Measurements from ENCODE around the gene SIPA1. TPM values are rescaled to one million over a fixed set of nuclear protein-coding genes. Genes with fewer than 3 reads are reported as not detected.

SIPA1 gene
- total and polyA plus RNA-seq, 12 donors: 11.8 to 85.9 (median 21.2) TPM

- Histone ChIP-seq H3K4me1 (peaks cover 6 to 33% (median 21%) of the 10 kb centered on the region in 9 donors), H3K27me3 (peaks cover 0 to 8% (median 0%) of the 10 kb centered on the region in 7 donors), H3K36me3 (peaks cover 2 to 100% (median 13%) of the 10 kb centered on the region in 9 donors), H3K9me3 (no peaks in the 10 kb centered on the region), H3K27ac (no peak overlapping the region), H3K4me3 (no peak overlapping the region)
- no peak for TF ChIP-seq CTCF (IDR thresholded peaks at IDR 0.05)
- intact Hi-C loops (cut with DNase I): no loop called here
- ATAC-seq (no peak), DNase-seq (no peak)
- 68 to 71% methylated on average over 10 of the region's 10 CpGs for WGBS, 2 donors
Measured at GRCh38 chr11:65645710-65646109, 7.8 kb downstream of the SIPA1 start.

GRCh38 chr11:65646288-65646957, 8.5 kb downstream of the SIPA1 start:
- Histone ChIP-seq H3K9me3 (no peaks in the 10 kb centered on the region), H3K27ac (no peak overlapping the region), H3K4me1 (peaks cover 5 to 33% (median 21%) of the 10 kb centered on the region in 9 donors), H3K27me3 (peaks cover 0 to 8% (median 0%) of the 10 kb centered on the region in 7 donors), H3K4me3 (peak overlapping the region in 1 of 10 donors; percentile 1), H3K36me3 (peaks cover 2 to 100% (median 14%) of the 10 kb centered on the region in 9 donors)
- TF ChIP-seq CTCF (IDR thresholded peaks at IDR 0.05): no peak
- DNase-seq (no peak), ATAC-seq (no peak)
- intact Hi-C loops (cut with DNase I): no loop called here
- 68 to 83% methylated on average over 47 to 68 of the region's 68 CpGs for WGBS, 2 donors

GRCh38 chr11:65646958-65647701, 9.2 kb downstream of the SIPA1 start:
- Histone ChIP-seq H3K27me3 (peaks cover 0 to 8% (median 0%) of the 10 kb centered on the region in 7 donors), H3K9me3 (no peaks in the 10 kb centered on the region), H3K4me1 (peaks cover 10 to 35% (median 23%) of the 10 kb centered on the region in 9 donors), H3K27ac (no peak overlapping the region), H3K4me3 (peak overlapping the region in 1 of 10 donors; percentile 1), H3K36me3 (peaks cover 2 to 95% (median 14%) of the 10 kb centered on the region in 9 donors)
- DNase-seq (no peak), ATAC-seq (peak in 2 of 8 donors; percentile 9 to 24)
- 42 to 61% methylated on average over 71 to 87 of the region's 87 CpGs for WGBS, 2 donors
- intact Hi-C loops (cut with DNase I): no loop called here
- no peak for TF ChIP-seq CTCF (IDR thresholded peaks at IDR 0.05)

- intact Hi-C loops (cut with DNase I): no loop called here
- H3K9me3 ChIP-seq: no peaks in the 10 kb centered on the region
- 64 to 67% methylated on average over 12 of the region's 12 CpGs for WGBS, 2 donors
- no peak for TF ChIP-seq CTCF (IDR thresholded peaks at IDR 0.05)
- ATAC-seq: no peak
- peaks cover 0 to 8% (median 0%) of the 10 kb centered on the region in 7 donors for H3K27me3 ChIP-seq
- no peak overlapping the region for H3K4me3 ChIP-seq
- no peak for DNase-seq
- peak overlapping the region in 1 of 10 donors; percentile 26 for H3K27ac ChIP-seq
- peaks cover 2 to 82% (median 15%) of the 10 kb centered on the region in 9 donors for H3K36me3 ChIP-seq
- H3K4me1 ChIP-seq: peaks cover 18 to 50% (median 32%) of the 10 kb centered on the region in 9 donors
Measured at GRCh38 chr11:65648997-65649493, 11.1 kb downstream of the SIPA1 start.
